Esophagus (tissue), 2 donors: ENCODE measurements around the gene PALMD. TPM values are rescaled to one million over a fixed set of nuclear protein-coding genes. Genes with fewer than 3 reads are reported as not detected.

Experiments
- H3K27ac ChIP-seq, 2 donors: one replicate each; pipeline ENCODE4 v1.5.1; 2013; ENCODE audit warnings: low read depth in 2 of 2, mild to moderate bottlenecking in 2 of 2, inconsistent platforms in 1 of 2, low read length in 1 of 2, moderate library complexity in 1 of 2
- H3K27me3 ChIP-seq, 2 donors: one replicate each; pipeline ENCODE4 v1.6.1; 2013; ENCODE audit warnings: low read length in 2 of 2, control low read depth in 1 of 2, mild to moderate bottlenecking in 1 of 2; ENCODE audit not compliant: insufficient read depth in 2 of 2, control insufficient read depth in 1 of 2
- H3K36me3 ChIP-seq, 2 donors: one replicate each; pipeline ENCODE4 v1.6.1; 2013; ENCODE audit warnings: low read length in 1 of 2; ENCODE audit not compliant: control insufficient read depth in 2 of 2, insufficient read depth in 2 of 2
- H3K4me1 ChIP-seq, 2 donors: one replicate each; pipeline ENCODE4 v1.6.1; 2013; ENCODE audit warnings: low read length in 1 of 2; ENCODE audit not compliant: control insufficient read depth in 2 of 2, insufficient read depth in 2 of 2
- H3K4me3 ChIP-seq, 2 donors: one replicate each; pipeline ENCODE4 v1.5.1; 2013; ENCODE audit warnings: low read length in 2 of 2, mild to moderate bottlenecking in 2 of 2, low read depth in 1 of 2, moderate library complexity in 1 of 2
- H3K9me3 ChIP-seq, 2 donors: one replicate each; pipeline ENCODE4 v1.6.1; 2013; ENCODE audit warnings: mild to moderate bottlenecking in 2 of 2, low read depth in 1 of 2, low read length in 1 of 2, moderate library complexity in 1 of 2; ENCODE audit not compliant: control insufficient read depth in 2 of 2, insufficient read depth in 1 of 2
- WGBS, 2 donors: extraction: QIAGEN DNeasy Blood & Tissue Kit; methylation state at CpG; one replicate each; pipeline ENCODE4 v1.1.7; 2013; 5-methylcytosine and 5-hydroxymethylcytosine counted together
- polyA plus RNA-seq, 2 donors: library from polyadenylated mRNA; stranded (reverse); fragments of 200-250 nt; gene quantifications; one replicate each; pipeline ENCODE4 v1.2.3, GENCODE V29; 2013
- donor health status: healthy with polysubstance abuse.
- donor health status: Bipolar disorder and iron deficiency.

Gene PALMD
- polyA plus RNA-seq, 2 donors: 18.3 to 35.9 TPM

DNA sequence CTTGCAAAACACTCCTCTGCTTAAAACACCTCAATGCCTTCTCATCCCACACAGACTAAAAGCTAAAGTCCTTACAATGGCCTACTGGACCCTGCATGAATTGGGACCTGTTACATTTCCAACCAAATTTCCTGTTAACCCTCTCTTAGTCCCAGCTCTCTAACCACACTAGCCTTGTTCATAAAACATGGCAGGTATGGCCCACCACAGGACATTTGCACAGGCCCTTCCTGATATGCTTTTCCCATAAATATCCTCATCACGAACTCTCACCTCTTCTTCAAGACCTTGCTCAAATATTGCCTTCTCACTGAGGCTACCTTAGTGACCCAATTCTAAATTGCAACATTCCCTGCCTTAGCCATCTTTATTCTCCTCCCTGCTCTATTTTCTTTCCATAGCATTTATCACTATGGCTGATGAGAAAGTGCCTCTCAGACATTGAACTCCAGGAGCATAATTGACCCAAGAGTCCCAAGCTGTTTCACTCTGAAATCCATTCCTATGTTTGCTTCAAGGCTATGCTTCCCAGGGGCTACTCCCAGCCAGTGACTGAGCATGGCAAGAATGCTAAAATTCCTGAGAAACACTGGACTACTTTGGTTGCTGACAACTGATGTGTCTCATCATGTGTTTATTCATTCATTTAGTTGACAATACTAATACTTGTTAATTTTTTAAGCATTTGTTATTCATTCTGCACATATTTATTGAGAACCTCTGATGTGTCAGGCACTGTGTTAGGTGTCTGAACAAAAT lies 2.7 kb upstream of the PALMD start:
- WGBS, 2 donors: 84 to 90% methylated on average over 1 of the region's 1 CpG
- Histone ChIP-seq H3K36me3 (no peaks in the 10 kb centered on the region), H3K4me3 (no peak overlapping the region), H3K27me3 (no peaks in the 10 kb centered on the region), H3K9me3 (no peaks in the 10 kb centered on the region), H3K4me1 (peaks cover 0 to 3% of the 10 kb centered on the region in 2 donors), H3K27ac (no peak overlapping the region)

DNA sequence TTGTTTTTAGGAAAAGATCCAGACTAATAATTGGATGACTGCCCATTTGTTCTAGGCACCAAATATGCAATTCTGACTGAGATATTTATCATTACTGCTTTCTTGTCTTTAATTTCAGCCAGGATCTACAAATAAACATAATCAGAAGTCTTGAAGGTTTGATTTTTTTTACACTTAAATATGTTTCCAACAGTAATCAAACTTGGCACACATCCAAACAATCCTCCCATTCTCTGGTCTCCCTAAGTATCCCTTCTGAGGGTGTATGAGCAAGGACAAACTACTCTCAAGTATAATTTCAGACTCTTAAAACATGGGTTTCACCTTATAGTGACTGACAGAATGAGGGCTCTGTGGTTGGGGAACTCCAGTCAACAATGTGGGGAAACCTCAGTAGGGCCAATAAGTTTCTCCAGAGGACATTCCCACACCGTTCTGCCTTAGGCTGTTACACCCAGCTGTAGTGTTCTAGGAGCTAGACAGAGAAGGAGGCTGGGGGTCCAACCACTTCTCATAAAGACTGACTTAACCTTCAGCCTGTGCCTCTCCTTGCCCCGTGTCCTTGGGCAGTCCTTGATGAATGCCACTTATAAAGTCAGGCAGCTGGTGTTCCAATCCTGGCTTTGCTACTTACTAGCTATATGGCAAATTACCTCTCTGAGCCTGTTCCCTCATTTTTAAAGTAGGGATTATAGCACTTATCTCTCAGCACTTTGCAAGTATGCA lies 1.5 kb upstream of the PALMD start:
- WGBS, 2 donors: 66 to 76% methylated on average over 2 of the region's 2 CpGs
- no peaks in the 10 kb centered on the region for H3K36me3 ChIP-seq
- no peak overlapping the region for H3K4me3 ChIP-seq
- H3K4me1 ChIP-seq: peaks cover 0 to 3% of the 10 kb centered on the region in 2 donors
- H3K27ac ChIP-seq: peak overlapping the region; percentile 80 to 84
- H3K27me3 ChIP-seq: no peaks in the 10 kb centered on the region
- no peaks in the 10 kb centered on the region for H3K9me3 ChIP-seq

DNA sequence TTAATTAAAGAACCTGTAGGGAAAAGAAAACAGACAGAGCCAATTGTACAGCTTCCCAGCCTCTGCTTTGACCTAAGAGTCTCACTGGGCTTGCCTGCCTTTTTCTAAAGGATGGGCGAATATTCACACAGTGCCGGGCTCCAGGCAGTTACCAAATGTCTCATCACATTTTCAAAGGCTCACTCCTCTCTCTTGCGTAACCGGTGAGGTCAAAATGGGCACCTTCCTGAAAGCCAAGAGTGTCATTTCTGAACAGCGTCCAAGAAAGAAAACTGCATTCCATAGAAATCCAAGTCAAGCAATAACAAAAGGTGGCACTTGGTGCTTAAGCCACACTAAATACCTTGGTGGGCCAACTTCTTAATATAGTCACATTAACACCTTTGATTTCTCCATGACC lies 710 bp upstream of the PALMD start:
- no peaks in the 10 kb centered on the region for H3K27me3 ChIP-seq
- no peaks in the 10 kb centered on the region for H3K9me3 ChIP-seq
- peak overlapping the region; percentile 97 to 98 for H3K27ac ChIP-seq
- H3K4me1 ChIP-seq: peaks cover 0 to 3% of the 10 kb centered on the region in 2 donors
- no peaks in the 10 kb centered on the region for H3K36me3 ChIP-seq
- peak overlapping the region in 1 of 2 donors; percentile 65 for H3K4me3 ChIP-seq
- WGBS, 2 donors: 29 to 47% methylated on average over 5 of the region's 5 CpGs

DNA sequence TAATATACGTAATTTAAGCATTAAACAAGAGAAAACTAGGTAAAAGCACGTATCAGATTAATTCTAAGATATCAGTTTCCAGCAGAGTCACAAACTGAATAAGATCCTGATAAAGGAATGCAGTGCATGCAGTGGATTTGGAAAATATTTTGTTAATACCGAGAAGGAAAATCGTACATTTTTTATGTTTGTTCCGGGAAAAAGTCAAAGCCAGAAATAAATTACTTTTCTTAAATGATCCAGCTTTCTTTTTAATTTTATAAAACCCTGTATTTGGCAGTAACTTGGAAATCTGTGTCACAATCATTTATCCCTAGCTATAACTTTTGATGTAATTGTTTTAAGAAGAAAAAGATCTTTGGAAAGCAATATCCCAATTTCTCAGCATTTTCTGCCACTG lies 955 bp downstream of the PALMD start:
- H3K4me1 ChIP-seq: peaks cover 0 to 3% of the 10 kb centered on the region in 2 donors
- no peak overlapping the region for H3K27ac ChIP-seq
- H3K36me3 ChIP-seq: no peaks in the 10 kb centered on the region
- H3K4me3 ChIP-seq: peak overlapping the region in 1 of 2 donors; percentile 65
- no peaks in the 10 kb centered on the region for H3K9me3 ChIP-seq
- WGBS, 2 donors: 18 to 35% methylated on average over 5 of the region's 5 CpGs
- H3K27me3 ChIP-seq: no peaks in the 10 kb centered on the region

DNA sequence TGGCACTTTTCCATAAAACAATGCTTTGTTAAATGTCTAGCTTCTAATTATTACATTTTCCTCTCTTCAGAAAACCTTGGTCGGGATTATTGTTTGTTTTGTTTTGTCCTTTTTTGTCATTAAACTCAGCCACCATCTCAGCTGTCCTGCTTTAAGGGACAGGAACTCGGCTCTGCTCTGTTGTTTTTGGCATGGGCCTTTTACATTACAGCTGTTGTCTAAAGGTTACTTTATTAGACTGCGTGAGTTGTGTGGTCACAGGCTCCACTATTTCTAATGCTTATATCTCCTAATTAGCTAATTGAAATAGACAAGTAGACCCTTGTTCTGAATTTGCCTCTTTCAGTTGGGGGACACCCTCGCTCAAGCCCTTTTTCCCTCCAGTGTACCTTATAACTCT lies 1.6 kb downstream of the PALMD start:
- H3K36me3 ChIP-seq: no peaks in the 10 kb centered on the region
- WGBS, 2 donors: 27 to 42% methylated on average over 4 of the region's 4 CpGs
- peaks cover 0 to 3% of the 10 kb centered on the region in 2 donors for H3K4me1 ChIP-seq
- H3K9me3 ChIP-seq: no peaks in the 10 kb centered on the region
- H3K27ac ChIP-seq: peak overlapping the region; percentile 34 to 49
- no peaks in the 10 kb centered on the region for H3K27me3 ChIP-seq
- H3K4me3 ChIP-seq: peak overlapping the region; percentile 33 to 42

DNA sequence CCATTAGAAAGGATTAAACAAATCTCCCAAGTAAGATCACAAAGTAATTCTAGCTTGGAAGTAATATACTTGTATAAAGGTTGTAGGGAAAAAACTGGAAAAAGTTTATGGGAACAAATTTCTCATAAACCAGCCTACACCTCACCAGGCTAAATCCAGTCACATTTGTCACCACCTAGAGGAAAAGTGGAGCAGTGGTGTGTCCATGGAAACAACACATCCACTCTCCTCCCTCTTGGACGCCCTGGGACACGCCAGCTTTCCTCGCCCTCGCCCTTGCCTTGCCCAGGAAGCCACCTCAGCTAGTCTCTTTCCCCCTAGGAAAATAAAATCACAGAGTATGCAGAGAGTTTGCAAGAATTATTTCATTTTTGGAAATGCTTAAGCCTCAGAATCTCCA lies 2.2 kb downstream of the PALMD start:
- 43 to 60% methylated on average over 4 of the region's 4 CpGs for WGBS, 2 donors
- Histone ChIP-seq H3K4me1 (peaks cover 0 to 3% of the 10 kb centered on the region in 2 donors), H3K36me3 (no peaks in the 10 kb centered on the region), H3K9me3 (no peaks in the 10 kb centered on the region), H3K27ac (no peak overlapping the region), H3K4me3 (peak overlapping the region in 1 of 2 donors; percentile 11), H3K27me3 (no peaks in the 10 kb centered on the region)

DNA sequence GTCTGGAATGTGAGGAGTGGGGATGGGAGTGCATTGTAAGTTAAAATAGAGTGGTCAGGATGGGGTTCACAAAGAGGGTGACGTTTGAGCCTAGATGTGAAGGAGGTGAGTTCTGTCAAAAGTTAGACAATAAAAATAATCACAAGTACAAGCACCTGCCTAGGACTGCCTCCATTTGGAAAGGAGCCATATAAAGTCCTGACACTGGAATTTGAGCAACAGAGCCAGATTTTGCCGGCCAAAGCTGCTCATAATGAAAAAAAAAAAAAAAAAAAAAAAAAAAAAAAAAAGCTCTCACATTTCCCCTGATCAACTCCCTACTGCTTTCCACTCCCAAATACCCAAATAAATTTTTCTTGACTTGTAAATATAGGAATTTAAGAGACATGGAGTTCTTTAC lies 4.1 kb downstream of the PALMD start:
- Histone ChIP-seq H3K36me3 (no peaks in the 10 kb centered on the region), H3K27me3 (no peaks in the 10 kb centered on the region), H3K9me3 (no peaks in the 10 kb centered on the region), H3K4me1 (no peaks in the 10 kb centered on the region), H3K27ac (no peak overlapping the region), H3K4me3 (no peak overlapping the region)
- WGBS, 2 donors: 23 to 34% methylated on average over 2 of the region's 2 CpGs

DNA sequence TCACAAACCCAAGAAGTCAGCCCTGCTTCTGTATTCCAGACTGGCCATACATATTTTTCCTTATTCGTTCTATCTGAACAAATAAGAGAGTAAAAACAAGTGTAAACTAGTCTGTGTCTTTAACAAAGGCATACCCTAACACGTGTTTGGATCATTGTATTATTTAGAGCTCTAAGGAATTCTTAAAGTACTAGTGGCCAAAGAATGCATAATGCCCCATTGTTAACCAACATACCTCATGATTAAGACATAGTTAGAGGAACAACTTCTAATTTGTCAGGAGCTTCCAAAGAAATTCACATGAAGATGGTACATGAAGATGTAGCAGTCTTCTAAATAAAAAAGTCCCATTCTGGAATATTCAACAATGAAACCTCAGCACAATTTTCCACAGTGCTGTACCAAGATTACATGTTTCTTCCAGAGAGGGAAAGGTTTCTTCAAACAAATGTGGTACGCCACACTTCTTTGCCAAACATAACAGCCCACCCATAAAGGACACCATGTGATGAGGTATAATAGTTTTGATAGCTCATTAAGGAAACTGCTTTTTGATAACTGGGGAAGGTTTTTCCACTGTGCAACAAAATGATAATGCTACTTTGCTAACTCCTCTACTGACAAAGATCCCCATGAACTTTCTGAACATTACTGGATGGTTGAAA lies 5.0 kb downstream of the PALMD start:
- no peaks in the 10 kb centered on the region for H3K27me3 ChIP-seq
- H3K4me3 ChIP-seq: no peak overlapping the region
- no peaks in the 10 kb centered on the region for H3K9me3 ChIP-seq
- H3K36me3 ChIP-seq: no peaks in the 10 kb centered on the region
- peak overlapping the region; percentile 2 for H3K27ac ChIP-seq
- H3K4me1 ChIP-seq: no peaks in the 10 kb centered on the region
- WGBS, 2 donors: 37 to 47% methylated on average over 3 of the region's 3 CpGs

DNA sequence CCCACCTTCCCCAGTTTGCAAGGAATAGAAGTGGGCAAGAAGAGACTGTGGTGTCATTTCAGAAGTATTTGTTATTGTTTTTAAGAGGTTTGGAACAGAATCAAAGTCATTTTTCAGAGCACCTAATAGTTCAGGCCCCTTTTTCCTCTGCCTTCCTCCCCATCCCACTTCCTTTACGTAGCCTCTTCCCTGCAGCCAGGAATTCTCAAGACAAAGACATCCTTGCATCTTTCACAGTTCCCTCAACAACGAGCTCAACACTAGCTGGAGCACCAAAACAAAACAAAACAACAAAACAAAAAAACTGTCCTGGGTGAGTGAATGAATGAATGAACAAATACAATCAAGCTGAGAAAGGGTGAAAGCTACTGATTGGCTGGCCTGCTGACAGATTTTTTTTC lies 7.0 kb downstream of the PALMD start:
- Histone ChIP-seq H3K36me3 (no peaks in the 10 kb centered on the region), H3K4me3 (no peak overlapping the region), H3K9me3 (no peaks in the 10 kb centered on the region), H3K27me3 (no peaks in the 10 kb centered on the region), H3K4me1 (no peaks in the 10 kb centered on the region), H3K27ac (no peak overlapping the region)
- WGBS, 2 donors: 58 to 69% methylated on average over 2 of the region's 2 CpGs
